ENCODE measurements around the gene ARFGEF3.

ARFGEF3 gene

GRCh38 chr6:138278326-138278725 lies 116.6 kb downstream of the ARFGEF3 start:
- TF ChIP-seq TAF1 (IDR thresholded peaks at IDR 0.05; ENCODE audit: borderline replicate concordance, insufficient read depth, low read length): no peak
- no peak for TF ChIP-seq SIN3A (IDR thresholded peaks at IDR 0.05; ENCODE audit: borderline replicate concordance, insufficient read depth, low read length)
- TF ChIP-seq REST (IDR thresholded peaks at IDR 0.05; ENCODE audit: insufficient read depth in 1 of 2, low read depth in 2 of 2, low read length in 2 of 2): no peak
- no peak for TF ChIP-seq FOXP2 (optimal IDR thresholded peaks at IDR 0.05; ENCODE audit: borderline replicate concordance, extremely low read depth, extremely low read length, insufficient read depth)
- TF ChIP-seq POLR2AphosphoS5 (IDR thresholded peaks at IDR 0.05; ENCODE audit: low read depth, low read length): no peak

GRCh38 chr6:138285800-138286199 lies 124.1 kb downstream of the ARFGEF3 start:
- no peak for TF ChIP-seq FOXP2 (optimal IDR thresholded peaks at IDR 0.05; ENCODE audit: borderline replicate concordance, extremely low read depth, extremely low read length, insufficient read depth)
- no peak for TF ChIP-seq POLR2AphosphoS5 (IDR thresholded peaks at IDR 0.05; ENCODE audit: low read depth, low read length)
- no peak for TF ChIP-seq REST (IDR thresholded peaks at IDR 0.05; ENCODE audit: insufficient read depth in 1 of 2, low read depth in 2 of 2, low read length in 2 of 2)
- TF ChIP-seq TAF1 (IDR thresholded peaks at IDR 0.05; ENCODE audit: borderline replicate concordance, insufficient read depth, low read length): no peak
- TF ChIP-seq SIN3A (IDR thresholded peaks at IDR 0.05; ENCODE audit: borderline replicate concordance, insufficient read depth, low read length): no peak

GRCh38 chr6:138286698-138287097 lies 125.0 kb downstream of the ARFGEF3 start:
- no peak for TF ChIP-seq SIN3A (IDR thresholded peaks at IDR 0.05; ENCODE audit: borderline replicate concordance, insufficient read depth, low read length)
- no peak for TF ChIP-seq REST (IDR thresholded peaks at IDR 0.05; ENCODE audit: insufficient read depth in 1 of 2, low read depth in 2 of 2, low read length in 2 of 2)
- TF ChIP-seq TAF1 (IDR thresholded peaks at IDR 0.05; ENCODE audit: borderline replicate concordance, insufficient read depth, low read length): no peak

GRCh38 chr6:138287144-138287955 lies 125.6 kb downstream of the ARFGEF3 start:
- TF ChIP-seq REST (IDR thresholded peaks at IDR 0.05; ENCODE audit: insufficient read depth in 1 of 2, low read depth in 2 of 2, low read length in 2 of 2) (no peak), FOXP2 (optimal IDR thresholded peaks at IDR 0.05; ENCODE audit: borderline replicate concordance, extremely low read depth, extremely low read length, insufficient read depth) (no peak), POLR2AphosphoS5 (IDR thresholded peaks at IDR 0.05; ENCODE audit: low read depth, low read length) (no peak), TAF1 (IDR thresholded peaks at IDR 0.05; ENCODE audit: borderline replicate concordance, insufficient read depth, low read length) (no peak), SIN3A (IDR thresholded peaks at IDR 0.05; ENCODE audit: borderline replicate concordance, insufficient read depth, low read length) (no peak)
